Measurements from ENCODE around the gene ATP7B.

DNA sequence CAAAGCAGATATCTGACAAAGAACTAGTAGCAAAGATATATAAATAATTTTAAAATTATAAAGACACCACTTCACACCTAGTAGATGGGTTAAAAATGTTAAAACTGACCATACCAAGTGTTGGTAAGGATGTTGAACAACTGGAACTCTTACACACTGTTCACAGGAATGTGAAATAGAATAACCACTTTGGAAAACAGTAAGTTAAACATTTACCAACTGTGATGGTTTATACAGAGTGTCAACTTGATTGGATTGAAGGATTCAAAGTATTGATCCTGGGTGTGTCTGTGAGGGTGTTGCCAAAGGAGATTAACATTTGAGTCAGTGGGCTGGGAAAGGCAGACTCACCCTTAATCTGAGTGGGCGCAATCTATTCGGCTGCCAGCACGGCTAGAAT is 32.4 kb upstream of the ATP7B start:
- TF ChIP-seq CREB1 (IDR thresholded peaks at IDR 0.05; ENCODE audit: low read depth) (no peak), TAF1 (IDR thresholded peaks at IDR 0.05; ENCODE audit: low read depth) (no peak), YY1 (IDR thresholded peaks at IDR 0.05; ENCODE audit: low read depth) (no peak), ZBTB7A (IDR thresholded peaks at IDR 0.05; ENCODE audit: low read depth) (no peak), EP300 (IDR thresholded peaks at IDR 0.05; ENCODE audit: borderline replicate concordance) (no peak), RAD21 (IDR thresholded peaks at IDR 0.05; ENCODE audit: low read depth) (no peak), NFIC (IDR thresholded peaks at IDR 0.05) (no peak), CEBPB (IDR thresholded peaks at IDR 0.05) (no peak), FOXM1 (IDR thresholded peaks at IDR 0.05; ENCODE audit: borderline replicate concordance, low read depth) (no peak), EGR1 (IDR thresholded peaks at IDR 0.05) (no peak), TEAD4 (IDR thresholded peaks at IDR 0.05) (no peak)
- TF ChIP-seq, protein P1, sequence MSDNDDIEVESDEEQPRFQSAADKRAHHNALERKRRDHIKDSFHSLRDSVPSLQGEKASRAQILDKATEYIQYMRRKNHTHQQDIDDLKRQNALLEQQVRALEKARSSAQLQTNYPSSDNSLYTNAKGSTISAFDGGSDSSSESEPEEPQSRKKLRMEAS (IDR thresholded peaks at IDR 0.05): no peak
- TF ChIP-seq, protein P2, sequence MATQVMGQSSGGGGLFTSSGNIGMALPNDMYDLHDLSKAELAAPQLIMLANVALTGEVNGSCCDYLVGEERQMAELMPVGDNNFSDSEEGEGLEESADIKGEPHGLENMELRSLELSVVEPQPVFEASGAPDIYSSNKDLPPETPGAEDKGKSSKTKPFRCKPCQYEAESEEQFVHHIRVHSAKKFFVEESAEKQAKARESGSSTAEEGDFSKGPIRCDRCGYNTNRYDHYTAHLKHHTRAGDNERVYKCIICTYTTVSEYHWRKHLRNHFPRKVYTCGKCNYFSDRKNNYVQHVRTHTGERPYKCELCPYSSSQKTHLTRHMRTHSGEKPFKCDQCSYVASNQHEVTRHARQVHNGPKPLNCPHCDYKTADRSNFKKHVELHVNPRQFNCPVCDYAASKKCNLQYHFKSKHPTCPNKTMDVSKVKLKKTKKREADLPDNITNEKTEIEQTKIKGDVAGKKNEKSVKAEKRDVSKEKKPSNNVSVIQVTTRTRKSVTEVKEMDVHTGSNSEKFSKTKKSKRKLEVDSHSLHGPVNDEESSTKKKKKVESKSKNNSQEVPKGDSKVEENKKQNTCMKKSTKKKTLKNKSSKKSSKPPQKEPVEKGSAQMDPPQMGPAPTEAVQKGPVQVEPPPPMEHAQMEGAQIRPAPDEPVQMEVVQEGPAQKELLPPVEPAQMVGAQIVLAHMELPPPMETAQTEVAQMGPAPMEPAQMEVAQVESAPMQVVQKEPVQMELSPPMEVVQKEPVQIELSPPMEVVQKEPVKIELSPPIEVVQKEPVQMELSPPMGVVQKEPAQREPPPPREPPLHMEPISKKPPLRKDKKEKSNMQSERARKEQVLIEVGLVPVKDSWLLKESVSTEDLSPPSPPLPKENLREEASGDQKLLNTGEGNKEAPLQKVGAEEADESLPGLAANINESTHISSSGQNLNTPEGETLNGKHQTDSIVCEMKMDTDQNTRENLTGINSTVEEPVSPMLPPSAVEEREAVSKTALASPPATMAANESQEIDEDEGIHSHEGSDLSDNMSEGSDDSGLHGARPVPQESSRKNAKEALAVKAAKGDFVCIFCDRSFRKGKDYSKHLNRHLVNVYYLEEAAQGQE (IDR thresholded peaks at IDR 0.05; ENCODE audit: low read depth): no peak
- TF ChIP-seq, protein P3, sequence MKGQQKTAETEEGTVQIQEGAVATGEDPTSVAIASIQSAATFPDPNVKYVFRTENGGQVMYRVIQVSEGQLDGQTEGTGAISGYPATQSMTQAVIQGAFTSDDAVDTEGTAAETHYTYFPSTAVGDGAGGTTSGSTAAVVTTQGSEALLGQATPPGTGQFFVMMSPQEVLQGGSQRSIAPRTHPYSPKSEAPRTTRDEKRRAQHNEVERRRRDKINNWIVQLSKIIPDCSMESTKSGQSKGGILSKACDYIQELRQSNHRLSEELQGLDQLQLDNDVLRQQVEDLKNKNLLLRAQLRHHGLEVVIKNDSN (IDR thresholded peaks at IDR 0.05): no peak
